T1000 (cell line): Measurements from ENCODE around the gene G6PC1.
"Not testable (repeated sequence)": the region's sequence is repeated elsewhere in the genome, so short reads cannot be mapped to it uniquely, and the experiment has no call there.

Source experiments
- DNase-seq: peaks from one replicate; lab custom pipeline; 2025; ENCODE audit warnings: mixed read lengths; lab: John Stamatoyannopoulos, UW

The G6PC1 gene

DNA sequence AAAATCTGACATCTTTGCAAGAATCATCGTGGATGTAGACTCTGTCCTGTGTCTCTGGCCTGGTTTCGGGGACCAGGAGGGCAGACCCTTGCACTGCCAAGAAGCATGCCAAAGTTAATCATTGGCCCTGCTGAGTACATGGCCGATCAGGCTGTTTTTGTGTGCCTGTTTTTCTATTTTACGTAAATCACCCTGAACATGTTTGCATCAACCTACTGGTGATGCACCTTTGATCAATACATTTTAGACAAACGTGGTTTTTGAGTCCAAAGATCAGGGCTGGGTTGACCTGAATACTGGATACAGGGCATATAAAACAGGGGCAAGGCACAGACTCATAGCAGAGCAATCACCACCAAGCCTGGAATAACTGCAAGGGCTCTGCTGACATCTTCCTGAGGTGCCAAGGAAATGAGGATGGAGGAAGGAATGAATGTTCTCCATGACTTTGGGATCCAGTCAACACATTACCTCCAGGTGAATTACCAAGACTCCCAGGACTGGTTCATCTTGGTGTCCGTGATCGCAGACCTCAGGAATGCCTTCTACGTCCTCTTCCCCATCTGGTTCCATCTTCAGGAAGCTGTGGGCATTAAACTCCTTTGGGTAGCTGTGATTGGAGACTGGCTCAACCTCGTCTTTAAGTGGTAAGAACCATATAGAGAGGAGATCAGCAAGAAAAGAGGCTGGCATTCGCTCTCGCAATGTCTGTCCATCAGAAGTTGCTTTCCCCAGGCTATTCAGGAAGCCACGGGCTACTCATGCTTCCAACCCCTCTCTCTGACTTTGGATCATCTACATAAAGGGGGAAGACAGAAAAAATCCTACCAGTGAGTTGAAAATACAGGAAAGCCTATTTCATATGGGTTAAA lies at the start of gene G6PC1:
Gene G6PC1, plus strand, starts transcription at position 340 of the 872 bp plus-strand sequence. Its CDS starts 78 bp downstream, at position 418.
- no peak for DNase-seq

DNA sequence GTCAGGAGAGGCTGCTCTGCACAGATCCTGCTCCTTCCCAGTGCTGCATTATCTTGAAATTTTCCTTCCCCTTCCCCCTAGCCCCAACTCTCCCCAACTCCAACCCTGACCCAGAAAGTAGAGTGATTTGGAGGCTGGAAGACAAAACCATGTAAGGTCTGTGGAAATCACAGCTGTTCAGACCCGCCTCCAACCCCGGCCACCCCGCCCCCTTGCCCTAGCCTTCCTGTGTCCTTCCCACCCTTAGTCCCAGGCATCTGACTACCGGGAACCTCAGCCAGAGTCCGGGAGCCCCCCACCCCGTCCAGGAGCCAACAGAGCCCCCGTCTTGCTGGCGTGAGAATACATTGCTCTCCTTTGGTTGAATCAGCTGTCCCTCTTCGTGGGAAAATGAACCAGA lies 49.6 kb upstream of the G6PC1 start, which contains the start of gene AOC3:
Gene AOC3, plus strand, starts transcription at position 246 of the 400 bp plus-strand sequence. Its CDS starts 145 bp downstream, at position 391.
- no peak for DNase-seq

DNA sequence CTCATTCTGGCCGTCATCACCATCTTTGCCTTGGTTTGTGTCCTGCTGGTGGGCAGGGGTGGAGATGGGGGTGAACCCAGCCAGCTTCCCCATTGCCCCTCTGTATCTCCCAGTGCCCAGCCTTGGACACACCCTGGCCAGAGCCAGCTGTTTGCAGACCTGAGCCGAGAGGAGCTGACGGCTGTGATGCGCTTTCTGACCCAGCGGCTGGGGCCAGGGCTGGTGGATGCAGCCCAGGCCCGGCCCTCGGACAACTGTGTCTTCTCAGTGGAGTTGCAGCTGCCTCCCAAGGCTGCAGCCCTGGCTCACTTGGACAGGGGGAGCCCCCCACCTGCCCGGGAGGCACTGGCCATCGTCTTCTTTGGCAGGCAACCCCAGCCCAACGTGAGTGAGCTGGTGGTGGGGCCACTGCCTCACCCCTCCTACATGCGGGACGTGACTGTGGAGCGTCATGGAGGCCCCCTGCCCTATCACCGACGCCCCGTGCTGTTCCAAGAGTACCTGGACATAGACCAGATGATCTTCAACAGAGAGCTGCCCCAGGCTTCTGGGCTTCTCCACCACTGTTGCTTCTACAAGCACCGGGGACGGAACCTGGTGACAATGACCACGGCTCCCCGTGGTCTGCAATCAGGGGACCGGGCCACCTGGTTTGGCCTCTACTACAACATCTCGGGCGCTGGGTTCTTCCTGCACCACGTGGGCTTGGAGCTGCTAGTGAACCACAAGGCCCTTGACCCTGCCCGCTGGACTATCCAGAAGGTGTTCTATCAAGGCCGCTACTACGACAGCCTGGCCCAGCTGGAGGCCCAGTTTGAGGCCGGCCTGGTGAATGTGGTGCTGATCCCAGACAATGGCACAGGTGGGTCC lies 49.0 kb upstream of the G6PC1 start:
- not testable (repeated sequence) for DNase-seq

DNA sequence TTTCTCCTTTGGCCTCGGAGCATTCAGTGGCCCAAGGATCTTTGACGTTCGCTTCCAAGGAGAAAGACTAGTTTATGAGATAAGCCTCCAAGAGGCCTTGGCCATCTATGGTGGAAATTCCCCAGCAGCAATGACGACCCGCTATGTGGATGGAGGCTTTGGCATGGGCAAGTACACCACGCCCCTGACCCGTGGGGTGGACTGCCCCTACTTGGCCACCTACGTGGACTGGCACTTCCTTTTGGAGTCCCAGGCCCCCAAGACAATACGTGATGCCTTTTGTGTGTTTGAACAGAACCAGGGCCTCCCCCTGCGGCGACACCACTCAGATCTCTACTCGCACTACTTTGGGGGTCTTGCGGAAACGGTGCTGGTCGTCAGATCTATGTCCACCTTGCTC lies 48.2 kb upstream of the G6PC1 start:
- no peak for DNase-seq

DNA sequence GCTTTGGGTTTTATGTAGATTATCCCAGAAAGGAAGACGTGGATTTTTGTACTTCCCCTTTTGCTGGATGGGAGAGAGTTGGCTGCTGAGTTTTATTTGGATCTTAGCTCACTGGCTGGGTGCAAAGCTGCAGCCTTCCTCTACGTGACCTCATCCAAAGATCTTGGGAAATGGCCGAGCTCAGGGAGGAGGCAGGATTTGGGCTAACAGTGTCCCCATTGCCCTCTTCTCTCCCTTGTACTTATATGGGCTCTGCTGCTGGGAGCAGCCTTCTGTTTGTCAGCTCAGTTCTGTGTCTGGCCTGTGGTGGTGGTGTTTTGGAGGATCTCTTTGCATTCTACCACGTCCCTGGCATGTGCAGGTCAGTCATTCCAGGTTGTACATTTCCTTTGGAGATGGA lies 47.6 kb upstream of the G6PC1 start:
- DNase-seq, result no peak

DNA sequence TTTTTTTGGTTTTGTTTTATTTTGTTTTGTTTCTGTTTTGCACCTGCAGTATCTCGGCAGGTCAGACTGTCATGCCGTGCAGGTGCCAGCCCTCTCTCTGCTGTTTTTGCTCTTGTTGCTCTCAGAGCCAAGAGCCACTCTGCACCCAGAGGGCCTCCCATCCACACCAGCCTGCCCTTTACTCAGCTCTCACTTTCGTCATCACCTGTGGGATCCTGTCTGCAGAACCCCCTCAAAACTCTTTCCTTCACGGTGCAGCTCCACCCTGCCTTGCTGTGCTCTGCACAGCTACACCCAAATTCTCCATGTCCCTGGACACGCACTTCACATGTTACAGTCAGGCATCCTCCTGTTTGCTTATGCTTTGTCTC lies 47.0 kb upstream of the G6PC1 start:
- DNase-seq, result no peak

DNA sequence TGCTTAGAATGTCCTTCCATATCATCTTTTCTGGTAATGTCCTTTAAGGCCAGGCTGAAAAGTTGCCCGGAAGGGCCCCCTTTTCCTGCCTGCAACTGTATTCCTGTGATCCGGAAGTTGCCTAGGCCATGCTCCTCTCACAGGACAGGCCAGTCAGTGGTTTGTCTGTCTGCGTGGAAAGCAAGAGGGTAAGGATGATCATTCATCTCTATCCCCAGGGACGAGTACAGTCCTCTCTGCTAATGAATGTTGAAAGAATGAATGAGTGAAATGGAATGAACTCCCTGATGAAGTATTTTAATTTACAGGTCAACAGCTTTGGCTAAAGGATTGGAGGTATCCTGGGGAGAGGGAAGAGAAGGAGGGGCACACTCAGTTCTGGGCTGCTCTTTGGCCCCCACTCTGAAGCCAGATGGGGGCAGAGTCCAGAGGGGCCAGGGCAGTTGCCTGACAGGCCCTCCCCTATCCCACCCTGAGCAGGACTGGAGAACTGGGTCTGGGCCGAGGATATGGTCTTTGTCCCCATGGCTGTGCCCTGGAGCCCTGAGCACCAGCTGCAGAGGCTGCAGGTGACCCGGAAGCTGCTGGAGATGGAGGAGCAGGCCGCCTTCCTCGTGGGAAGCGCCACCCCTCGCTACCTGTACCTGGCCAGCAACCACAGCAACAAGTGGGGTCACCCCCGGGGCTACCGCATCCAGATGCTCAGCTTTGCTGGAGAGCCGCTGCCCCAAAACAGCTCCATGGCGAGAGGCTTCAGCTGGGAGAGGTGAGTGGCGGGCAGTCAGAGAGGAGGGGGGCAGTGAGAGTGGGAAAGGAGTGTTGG lies 46.4 kb upstream of the G6PC1 start:
- no peak for DNase-seq

DNA sequence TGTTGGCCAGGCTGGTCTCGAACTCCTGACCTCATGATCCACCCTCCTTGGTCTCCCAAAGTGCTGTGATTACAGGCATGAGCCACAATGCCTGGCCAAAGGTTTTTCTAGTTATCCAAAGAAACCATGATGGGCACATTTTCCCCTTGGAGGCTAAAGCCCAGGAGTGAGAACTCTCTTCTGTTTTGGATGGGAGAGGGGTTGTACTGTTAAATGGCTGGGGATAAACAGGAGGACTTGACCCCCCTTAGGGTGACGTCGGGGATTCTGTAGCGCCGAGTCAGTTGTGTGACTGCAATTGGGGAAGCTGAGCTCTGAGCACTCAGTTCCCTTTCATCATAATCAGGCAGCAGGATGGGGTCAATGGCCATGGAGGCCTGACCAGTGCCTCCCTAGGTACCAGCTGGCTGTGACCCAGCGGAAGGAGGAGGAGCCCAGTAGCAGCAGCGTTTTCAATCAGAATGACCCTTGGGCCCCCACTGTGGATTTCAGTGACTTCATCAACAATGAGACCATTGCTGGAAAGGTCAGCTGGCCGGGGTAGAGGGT lies 45.5 kb upstream of the G6PC1 start:
- no peak for DNase-seq

DNA sequence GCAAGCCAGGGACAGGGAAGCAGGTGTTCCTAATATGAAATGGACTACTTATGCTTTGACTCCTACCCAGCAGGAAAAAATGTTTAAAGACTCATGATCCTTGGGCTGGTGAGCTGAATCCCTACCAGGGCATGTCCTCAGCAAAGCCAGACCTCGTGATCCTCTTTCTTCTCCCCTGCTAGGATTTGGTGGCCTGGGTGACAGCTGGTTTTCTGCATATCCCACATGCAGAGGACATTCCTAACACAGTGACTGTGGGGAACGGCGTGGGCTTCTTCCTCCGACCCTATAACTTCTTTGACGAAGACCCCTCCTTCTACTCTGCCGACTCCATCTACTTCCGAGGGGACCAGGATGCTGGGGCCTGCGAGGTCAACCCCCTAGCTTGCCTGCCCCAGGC lies 44.5 kb upstream of the G6PC1 start:
- DNase-seq, result not testable (repeated sequence)

DNA sequence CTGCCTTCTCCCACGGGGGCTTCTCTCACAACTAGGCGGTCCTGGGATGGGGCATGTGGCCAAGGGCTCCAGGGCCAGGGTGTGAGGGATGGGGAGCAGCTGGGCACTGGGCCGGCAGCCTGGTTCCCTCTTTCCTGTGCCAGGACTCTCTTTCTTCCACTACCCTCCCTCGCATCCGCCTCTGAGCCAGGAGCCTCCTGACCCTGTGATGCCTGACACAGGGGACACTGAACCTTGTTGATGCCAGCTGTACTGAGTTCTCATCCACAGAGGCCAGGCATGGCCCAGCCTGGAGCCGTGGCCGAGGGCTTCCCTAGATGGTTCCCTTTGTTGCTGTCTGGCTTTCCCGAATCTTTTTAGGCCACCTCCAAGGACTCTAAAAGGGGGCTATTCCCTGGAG lies 44.1 kb upstream of the G6PC1 start:
- not testable (repeated sequence) for DNase-seq

DNA sequence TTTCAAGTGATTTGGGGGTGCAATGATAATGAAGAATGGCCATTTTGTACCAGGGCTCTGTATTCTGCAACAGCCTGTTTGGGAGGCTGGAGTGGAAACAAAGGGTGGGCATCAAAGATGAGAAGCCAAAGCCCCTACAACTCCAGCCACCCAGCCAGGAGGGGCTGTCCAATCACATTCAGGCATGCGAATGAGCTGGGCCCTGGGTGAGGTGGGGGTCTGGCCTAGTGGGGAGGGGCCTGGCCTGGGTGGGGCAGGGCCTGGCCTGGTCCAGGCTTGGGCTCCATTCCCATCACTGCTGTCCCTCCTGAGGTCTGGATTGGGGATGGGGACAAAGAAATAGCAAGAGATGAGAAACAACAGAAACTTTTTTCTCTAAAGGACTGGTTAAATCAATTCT lies 43.2 kb upstream of the G6PC1 start:
- DNase-seq, result no peak

DNA sequence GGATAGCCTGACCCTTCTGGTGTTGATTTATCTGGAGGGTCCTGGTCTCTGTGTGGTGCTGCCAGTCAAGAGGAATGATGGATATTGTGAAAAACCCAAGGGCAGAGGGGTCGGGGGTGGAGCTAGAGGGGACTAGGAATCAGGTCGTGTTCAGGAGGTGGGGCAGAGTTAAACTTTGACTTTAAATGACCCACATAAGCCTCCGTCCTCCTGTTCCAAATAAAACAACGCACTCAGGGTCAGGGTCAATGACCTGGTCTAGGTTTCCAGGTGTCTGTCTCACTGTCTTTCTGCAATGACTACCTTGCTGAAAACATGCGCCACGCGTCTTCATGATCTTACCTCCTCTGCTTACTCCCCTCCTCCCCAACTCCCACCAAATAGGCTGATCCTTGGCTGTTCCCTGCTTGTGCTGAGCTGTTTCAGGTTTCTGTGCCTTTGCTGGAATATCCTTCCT lies 34.9 kb upstream of the G6PC1 start:
- no peak for DNase-seq

DNA sequence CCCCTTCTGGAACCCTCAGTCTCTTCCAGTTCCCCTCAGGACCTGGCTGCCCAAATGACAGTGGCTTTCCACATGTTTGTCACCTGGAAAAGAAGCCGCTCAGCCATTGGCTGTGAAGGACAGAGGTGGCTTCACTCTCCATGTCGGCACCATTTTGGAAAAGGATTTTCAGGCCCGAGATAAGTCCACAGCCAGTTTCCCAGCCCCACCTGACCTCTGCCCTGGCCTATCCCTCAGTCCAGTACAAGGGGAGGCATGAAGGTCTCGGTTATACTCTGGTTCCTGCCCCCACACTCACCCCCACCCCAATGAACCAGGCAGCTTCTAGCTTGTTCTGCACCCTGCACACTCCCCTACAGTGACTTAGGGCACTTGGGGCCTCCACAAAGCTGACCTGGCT lies 34.4 kb upstream of the G6PC1 start:
- no peak for DNase-seq

DNA sequence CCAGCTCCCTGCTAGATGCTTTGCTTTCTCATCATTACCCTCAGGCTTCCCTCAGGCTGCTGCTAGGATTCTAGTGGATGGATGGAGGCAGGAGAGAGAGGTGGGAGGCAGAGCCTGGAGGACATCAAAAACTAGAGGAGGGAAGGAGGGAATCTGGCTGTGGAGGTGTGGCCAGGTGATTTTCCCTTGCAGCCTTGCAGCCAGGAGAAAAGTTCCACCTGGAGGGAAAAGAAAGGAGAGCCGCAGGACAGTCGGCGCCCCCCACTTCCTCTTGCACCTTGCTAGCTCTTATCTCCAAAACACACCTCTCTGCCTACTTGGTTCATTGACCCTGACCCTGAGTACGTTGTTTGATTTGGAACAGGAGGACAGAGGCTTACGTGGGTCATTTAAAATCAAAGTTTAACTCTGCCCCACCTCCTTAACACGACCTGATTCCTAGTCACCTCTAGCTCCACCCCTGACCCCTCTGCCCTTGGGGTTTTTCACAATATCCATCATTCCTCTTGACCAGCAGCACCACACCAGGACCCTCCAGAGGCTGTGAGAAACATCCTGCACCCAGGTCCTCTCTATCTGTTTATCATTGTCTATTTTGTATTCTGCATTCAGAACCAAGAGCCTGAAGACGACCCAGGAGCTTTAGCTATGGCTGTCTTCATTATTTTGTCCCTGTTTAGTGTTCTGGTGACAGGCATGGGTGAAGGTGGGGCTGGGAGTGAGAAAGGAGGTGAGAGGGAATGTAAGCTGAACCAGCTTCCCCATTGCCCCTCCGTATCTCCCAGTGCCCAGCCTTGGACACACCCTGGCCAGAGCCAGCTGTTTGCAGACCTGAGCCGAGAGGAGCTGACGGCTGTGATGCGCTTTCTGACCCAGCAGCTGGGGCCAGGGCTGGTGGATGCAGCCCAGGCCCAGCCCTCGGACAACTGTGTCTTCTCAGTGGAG lies 33.7 kb upstream of the G6PC1 start:
- no peak for DNase-seq

DNA sequence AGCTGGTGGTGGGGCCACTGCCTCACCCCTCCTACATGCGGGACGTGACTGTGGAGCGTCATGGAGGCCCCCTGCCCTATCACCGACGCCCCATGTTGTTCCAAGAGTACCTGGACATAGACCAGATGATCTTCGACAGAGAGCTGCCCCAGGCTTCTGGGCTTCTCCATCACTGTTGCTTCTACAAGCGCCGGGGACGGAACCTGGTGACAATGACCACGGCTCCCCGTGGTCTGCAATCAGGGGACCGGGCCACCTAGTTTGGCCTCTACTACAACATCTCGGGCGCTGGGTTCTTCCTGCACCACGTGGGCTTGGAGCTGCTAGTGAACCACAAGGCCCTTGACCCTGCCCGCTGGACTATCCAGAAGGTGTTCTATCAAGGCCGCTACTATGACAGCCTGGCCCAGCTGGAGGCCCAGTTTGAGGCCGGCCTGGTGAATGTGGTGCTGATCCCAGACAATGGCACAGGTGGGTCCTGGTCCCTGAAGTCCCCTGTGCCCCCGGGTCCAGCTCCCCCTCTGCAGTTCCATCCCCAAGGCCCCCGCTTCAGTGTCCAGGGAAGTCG lies 32.8 kb upstream of the G6PC1 start:
- not testable (repeated sequence) for DNase-seq

DNA sequence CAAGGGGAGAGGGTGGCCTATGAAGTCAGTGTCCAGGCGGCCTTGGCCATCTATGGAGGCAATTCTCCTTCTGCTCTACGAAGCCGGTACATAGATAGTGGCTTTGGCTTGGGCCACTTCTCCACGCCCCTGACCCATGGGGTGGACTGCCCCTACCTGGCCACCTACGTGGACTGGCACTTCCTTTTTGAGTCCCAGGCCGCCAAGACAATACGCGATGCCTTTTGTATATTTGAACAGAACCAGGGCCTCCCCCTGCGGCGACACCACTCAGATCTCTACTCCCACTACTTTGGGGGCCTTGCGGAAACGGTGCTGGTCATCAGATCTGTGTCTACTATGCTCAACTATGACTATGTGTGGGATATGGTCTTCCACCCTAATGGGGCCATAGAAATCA lies 32.3 kb upstream of the G6PC1 start:
- no peak for DNase-seq

DNA sequence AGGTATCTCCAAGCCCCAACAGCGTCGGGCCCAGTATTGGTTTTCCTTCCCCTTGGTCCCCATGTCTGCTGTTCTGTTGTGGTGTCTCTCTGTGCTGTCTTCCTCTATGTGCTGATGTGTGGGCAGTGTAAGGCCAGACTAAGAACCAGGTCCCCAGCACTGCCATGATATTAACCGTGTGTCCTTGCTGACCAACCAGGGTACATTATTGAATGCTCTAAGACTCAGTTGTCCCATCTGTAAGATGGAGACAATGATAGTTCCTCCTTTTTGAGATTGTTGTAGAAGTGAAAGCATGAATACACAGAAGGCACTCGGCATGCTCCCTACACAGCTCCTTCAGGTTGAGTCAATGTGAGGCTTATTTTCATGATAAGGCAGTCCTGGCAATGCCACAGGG lies 29.0 kb upstream of the G6PC1 start:
- DNase-seq, result no peak

DNA sequence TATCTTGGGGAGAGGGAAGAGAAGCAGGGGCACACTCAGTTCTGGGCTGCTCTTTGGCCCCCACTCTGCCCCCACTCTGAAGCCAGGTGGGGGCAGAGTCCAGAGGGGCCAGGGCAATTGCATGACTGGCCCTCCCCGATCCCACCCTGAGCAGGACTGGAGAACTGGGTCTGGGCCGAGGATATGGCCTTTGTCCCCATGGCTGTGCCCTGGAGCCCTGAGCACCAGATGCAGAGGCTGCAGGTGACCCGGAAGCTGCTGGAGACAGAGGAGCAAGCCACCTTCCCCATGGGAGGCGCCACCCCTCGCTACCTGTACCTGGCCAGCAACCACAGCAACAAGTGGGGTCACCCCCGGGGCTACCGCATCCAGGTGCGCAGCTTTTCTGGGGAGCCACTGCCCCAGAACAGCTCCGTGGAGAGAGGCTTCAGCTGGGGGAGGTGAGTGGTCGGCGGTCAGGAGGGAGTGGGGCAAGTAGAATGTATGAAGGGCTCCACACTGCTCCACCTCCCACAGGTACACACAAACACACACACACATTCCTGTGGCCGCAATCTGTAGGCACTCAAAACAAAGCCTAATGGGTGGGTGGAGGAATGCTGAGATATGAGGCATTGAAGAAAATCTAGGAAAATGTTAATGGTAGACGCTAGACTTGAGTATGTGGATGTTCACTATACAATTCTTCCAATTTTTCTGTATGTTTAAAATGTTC lies 28.2 kb upstream of the G6PC1 start:
- DNase-seq, result no peak

DNA sequence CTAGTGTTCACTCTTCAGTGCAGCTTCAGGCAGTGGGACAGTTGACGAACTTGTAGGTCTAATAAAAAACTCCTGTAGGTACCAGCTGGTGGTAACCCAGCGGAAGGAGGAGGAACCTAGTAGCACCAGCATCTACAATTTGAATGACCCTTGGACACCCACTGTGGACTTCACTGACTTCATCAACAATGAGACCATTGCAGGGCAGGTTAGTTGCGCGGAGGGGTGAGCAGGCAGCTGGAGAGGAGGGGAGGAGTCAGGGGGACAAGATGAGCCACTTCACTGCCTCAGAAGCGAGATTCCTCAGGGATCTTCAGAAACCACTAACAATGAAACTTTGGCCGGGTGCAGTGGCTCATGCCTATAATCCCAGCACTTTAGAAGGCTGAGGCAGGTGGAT lies 27.3 kb upstream of the G6PC1 start:
- no peak for DNase-seq
